Suprapubic skin (tissue), 4 donors: ENCODE measurements around the gene GCNT1. TPM values are rescaled to one million over a fixed set of nuclear protein-coding genes. Genes with fewer than 3 reads are reported as not detected.
"Not testable (repeated sequence)": the region's sequence is repeated elsewhere in the genome, so short reads cannot be mapped to it uniquely, and the experiment has no call there.

Experiments used
- DNase-seq, 2 donors: peaks; one replicate each; pipeline ENCODE4 v3.0.0-alpha.2; 2019; ENCODE audit warnings: low spot score in 2 of 2
- H3K27ac ChIP-seq: fragments of 200-600 bp; sonication (generic); one replicate; pipeline ENCODE4 v1.5.1; 2019
- H3K27me3 ChIP-seq: fragments of 200-600 bp; sonication (generic); one replicate; pipeline ENCODE4 v1.5.1; 2019
- H3K36me3 ChIP-seq: fragments of 200-600 bp; sonication (generic); one replicate; pipeline ENCODE4 v1.5.1; 2019
- H3K4me1 ChIP-seq: fragments of 200-600 bp; sonication (generic); one replicate; pipeline ENCODE4 v1.5.1; 2019
- H3K4me3 ChIP-seq: fragments of 200-600 bp; sonication (generic); one replicate; pipeline ENCODE4 v1.5.1; 2019; ENCODE audit warnings: mild to moderate bottlenecking
- H3K9me3 ChIP-seq: fragments of 200-600 bp; sonication (generic); one replicate; pipeline ENCODE4 v1.5.1; 2019
- CTCF ChIP-seq, 2 donors: fragments of 200-600 bp in 1 of 2; fragments of 450-650 bp in 1 of 2; sonication (generic) in 1 of 2; IDR thresholded peaks; one replicate each; pipeline ENCODE4 v1.5.1; 2016 to 2019; ENCODE audit warnings: antibody characterized with exemption in 2 of 2, mild to moderate bottlenecking in 1 of 2, moderate library complexity in 1 of 2
- EP300 ChIP-seq: sonication (generic); formaldehyde crosslinking; IDR thresholded peaks from one replicate; pipeline ENCODE4 v1.6.1; 2017; ENCODE audit warnings: antibody characterized with exemption
- POLR2A ChIP-seq, 2 donors: fragments of 450-650 bp; IDR thresholded peaks; one replicate each; pipeline ENCODE4 v1.6.1; 2017; ENCODE audit warnings: antibody characterized with exemption in 2 of 2, mild to moderate bottlenecking in 2 of 2, moderate library complexity in 2 of 2
- POLR2AphosphoS5 ChIP-seq, 3 donors: sonication (generic); formaldehyde crosslinking; IDR thresholded peaks; one replicate each; pipeline ENCODE4 v1.6.1; 2017; ENCODE audit warnings: antibody characterized with exemption in 3 of 3
- WGBS: methylation state at CpG from one replicate; pipeline ENCODE4 v1.1.5; 2018; 5-methylcytosine and 5-hydroxymethylcytosine counted together
- total RNA-seq, 4 donors: library from RNA; depleted of rRNA; stranded (reverse); fragments of >200 nt; gene quantifications; one replicate each; pipeline ENCODE4 v1.1.0, GENCODE V29; 2016

GCNT1 gene
- total RNA-seq, 4 donors from 2014 or later: 1.0 to 7.9 (median 5.4) TPM

GRCh38 chr9:76521244-76521681 is 62.3 kb downstream of the GCNT1 start:
- 66% methylated on average over 6 of the region's 6 CpGs for WGBS
- TF ChIP-seq EP300: no peak
- TF ChIP-seq CTCF (IDR thresholded peaks at IDR 0.05): no peak
- no peak for TF ChIP-seq POLR2A (IDR thresholded peaks at IDR 0.05)
- no peak for TF ChIP-seq POLR2AphosphoS5 (IDR thresholded peaks at IDR 0.05)
- no peak for DNase-seq
- Histone ChIP-seq H3K27ac (no peak overlapping the region), H3K9me3 (no peaks in the 10 kb centered on the region), H3K4me1 (no peaks in the 10 kb centered on the region), H3K36me3 (no peaks in the 10 kb centered on the region), H3K4me3 (no peak overlapping the region), H3K27me3 (no peaks in the 10 kb centered on the region)

DNA sequence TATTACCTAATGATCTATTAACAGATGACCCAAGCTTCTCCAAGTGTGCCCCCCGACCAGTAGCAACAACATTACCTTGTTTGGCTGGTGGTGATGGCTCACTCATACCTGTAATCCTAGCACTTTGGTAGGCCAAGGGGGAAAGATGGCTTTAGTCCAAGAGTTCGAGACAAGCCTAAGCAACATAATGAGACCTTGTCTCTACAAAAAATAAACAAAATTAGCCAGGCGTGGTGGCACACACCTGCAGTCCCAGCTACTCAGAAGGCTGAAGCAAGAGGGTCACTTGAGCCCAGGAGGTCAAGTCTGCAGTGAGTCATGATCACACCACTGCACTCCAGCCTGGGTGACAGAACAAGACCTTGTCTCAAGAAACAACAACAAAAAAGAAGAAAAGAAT is 62.9 kb downstream of the GCNT1 start:
- 77% methylated on average over 3 of the region's 3 CpGs for WGBS
- no peak overlapping the region for H3K27ac ChIP-seq
- no peaks in the 10 kb centered on the region for H3K4me1 ChIP-seq

GRCh38 chr9:76523617-76524200 is 64.7 kb downstream of the GCNT1 start:
- not testable (repeated sequence) for DNase-seq, H3K27ac ChIP-seq, H3K4me1 ChIP-seq, H3K9me3 ChIP-seq, H3K4me3 ChIP-seq, H3K27me3 ChIP-seq, H3K36me3 ChIP-seq
- 83% methylated on average over 8 of the region's 36 CpGs for WGBS

More for the DNA sequence above, 62.9 kb downstream of the GCNT1 start:
- Histone ChIP-seq H3K9me3 (no peaks in the 10 kb centered on the region), H3K27me3 (no peaks in the 10 kb centered on the region), H3K4me3 (no peak overlapping the region), H3K36me3 (no peaks in the 10 kb centered on the region)
- TF ChIP-seq EP300: no peak
- no peak for TF ChIP-seq CTCF (IDR thresholded peaks at IDR 0.05)
- no peak for TF ChIP-seq POLR2A (IDR thresholded peaks at IDR 0.05)
- no peak for TF ChIP-seq POLR2AphosphoS5 (IDR thresholded peaks at IDR 0.05)
- DNase-seq: no peak

DNA sequence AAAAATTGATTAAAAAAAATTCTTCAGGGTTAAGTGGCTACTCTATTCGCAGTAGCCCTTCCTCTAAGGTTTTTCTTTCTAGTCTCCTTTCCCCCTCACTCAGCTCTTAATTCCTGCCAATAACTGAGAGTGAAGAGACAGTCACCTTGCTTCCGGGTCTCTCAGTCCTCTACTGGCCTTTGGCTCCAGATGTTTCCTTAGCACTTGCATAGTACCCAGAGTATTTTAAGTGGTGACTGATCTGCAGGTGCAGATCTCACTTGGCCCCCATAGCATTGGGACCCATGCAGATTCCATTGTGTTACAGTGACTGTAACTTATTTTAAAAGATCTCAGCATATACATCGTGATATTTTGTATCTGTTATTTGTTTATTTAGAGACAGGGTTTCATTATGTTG is 66.2 kb downstream of the GCNT1 start:
- H3K9me3 ChIP-seq: no peaks in the 10 kb centered on the region
- no peaks in the 10 kb centered on the region for H3K4me1 ChIP-seq
- no peak for DNase-seq
- H3K27ac ChIP-seq: no peak overlapping the region
- no peaks in the 10 kb centered on the region for H3K27me3 ChIP-seq
- no peak overlapping the region for H3K4me3 ChIP-seq
- H3K36me3 ChIP-seq: no peaks in the 10 kb centered on the region
- TF ChIP-seq POLR2A (IDR thresholded peaks at IDR 0.05): no peak
- TF ChIP-seq EP300: no peak
- TF ChIP-seq POLR2AphosphoS5 (IDR thresholded peaks at IDR 0.05): no peak
- TF ChIP-seq CTCF (IDR thresholded peaks at IDR 0.05): no peak
- 88% methylated on average over 3 of the region's 3 CpGs for WGBS

DNA sequence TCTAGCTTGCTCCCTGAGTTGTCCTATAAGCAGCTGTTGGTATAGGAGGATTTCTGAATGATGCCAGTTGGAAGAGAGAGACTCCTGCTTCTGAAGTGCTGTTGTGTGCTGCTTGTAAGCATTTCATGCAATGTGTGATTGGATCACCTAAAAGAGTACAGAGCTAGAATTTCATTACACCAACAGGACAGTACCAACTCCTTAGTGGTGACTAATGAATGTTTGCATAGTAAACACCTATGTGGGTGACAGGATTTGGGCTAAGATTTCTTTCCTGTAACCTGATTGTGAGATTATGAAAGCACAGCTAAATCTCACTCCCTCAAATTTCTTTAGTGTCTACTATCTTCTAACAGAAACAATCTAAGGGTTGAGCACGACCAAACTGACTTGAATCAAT is 67.0 kb downstream of the GCNT1 start:
- no peak overlapping the region for H3K27ac ChIP-seq
- no peaks in the 10 kb centered on the region for H3K9me3 ChIP-seq
- H3K4me3 ChIP-seq: no peak overlapping the region
- no peak for DNase-seq
- H3K4me1 ChIP-seq: no peaks in the 10 kb centered on the region
- no peaks in the 10 kb centered on the region for H3K27me3 ChIP-seq
- H3K36me3 ChIP-seq: no peaks in the 10 kb centered on the region
- TF ChIP-seq CTCF (IDR thresholded peaks at IDR 0.05): no peak
- no peak for TF ChIP-seq POLR2A (IDR thresholded peaks at IDR 0.05)
- TF ChIP-seq EP300: no peak
- TF ChIP-seq POLR2AphosphoS5 (IDR thresholded peaks at IDR 0.05): no peak
- 77% methylated on average over 1 of the region's 1 CpG for WGBS

DNA sequence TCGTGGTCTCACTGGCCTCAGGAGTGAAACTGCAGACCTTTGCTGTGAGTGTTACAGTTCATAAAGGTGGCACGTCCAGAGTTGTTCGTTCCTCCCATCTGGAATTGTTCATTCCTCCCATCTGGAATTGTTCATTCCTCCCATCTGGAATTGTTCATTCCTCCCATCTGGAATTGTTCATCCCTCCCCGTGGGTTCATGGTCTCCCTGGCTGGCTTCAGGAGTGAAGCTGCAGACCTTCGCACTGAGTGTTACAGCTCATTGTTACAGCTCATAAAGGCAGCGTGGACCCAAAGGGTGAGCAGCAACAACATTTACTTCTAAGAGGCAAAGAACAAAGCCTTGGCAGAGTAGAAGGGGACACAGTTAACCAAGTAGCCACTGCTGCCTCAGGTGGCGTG is 69.1 kb downstream of the GCNT1 start:
- Histone ChIP-seq H3K36me3 (no peaks in the 10 kb centered on the region), H3K4me1 (peaks cover under 1% of the 10 kb centered on the region), H3K4me3 (no peak overlapping the region), H3K27ac (no peak overlapping the region), H3K9me3 (no peaks in the 10 kb centered on the region), H3K27me3 (no peaks in the 10 kb centered on the region)
- TF ChIP-seq POLR2AphosphoS5 (IDR thresholded peaks at IDR 0.05) (no peak), CTCF (IDR thresholded peaks at IDR 0.05) (no peak), POLR2A (IDR thresholded peaks at IDR 0.05) (no peak), EP300 (no peak)
- no peak for DNase-seq
- 70% methylated on average over 7 of the region's 7 CpGs for WGBS
